Astrocyte (in vitro differentiated cells and primary cell): Measurements from ENCODE around the gene TPX2.

Experiments
- EZH2 ChIP-seq: IDR thresholded peaks from 2 replicates; pipeline ENCODE4 v1.6.1; 2012; ENCODE audit warnings: mild to moderate bottlenecking, low read length, inconsistent platforms; ENCODE audit not compliant: insufficient read depth
- TF ChIP-seq, protein P1 (sequence below): IDR thresholded peaks from 2 replicates; pipeline ENCODE4 v1.5.1; 2011; ENCODE audit warnings: low read depth, mild to moderate bottlenecking, inconsistent platforms, low read length, moderate library complexity; ENCODE audit not compliant: insufficient read depth

DNA sequence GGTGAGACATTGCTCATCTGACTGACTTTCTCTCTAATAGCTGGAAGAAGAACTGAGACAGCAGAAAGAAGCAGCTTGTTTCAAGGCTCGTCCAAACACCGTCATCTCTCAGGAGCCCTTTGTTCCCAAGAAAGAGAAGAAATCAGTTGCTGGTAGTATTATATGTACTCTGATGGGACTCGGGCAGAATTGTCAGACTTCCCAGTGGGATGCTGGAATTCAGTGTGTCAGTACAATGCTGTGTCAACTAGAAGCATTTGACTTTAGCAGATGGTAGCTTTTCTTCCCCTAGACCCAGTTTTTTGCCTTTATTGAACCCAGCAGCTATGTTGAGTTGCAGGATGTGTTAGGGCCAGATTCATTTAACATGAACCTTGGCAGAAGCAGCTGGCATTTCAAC is 58.3 kb downstream of the TPX2 start:
- TF ChIP-seq, protein P1, sequence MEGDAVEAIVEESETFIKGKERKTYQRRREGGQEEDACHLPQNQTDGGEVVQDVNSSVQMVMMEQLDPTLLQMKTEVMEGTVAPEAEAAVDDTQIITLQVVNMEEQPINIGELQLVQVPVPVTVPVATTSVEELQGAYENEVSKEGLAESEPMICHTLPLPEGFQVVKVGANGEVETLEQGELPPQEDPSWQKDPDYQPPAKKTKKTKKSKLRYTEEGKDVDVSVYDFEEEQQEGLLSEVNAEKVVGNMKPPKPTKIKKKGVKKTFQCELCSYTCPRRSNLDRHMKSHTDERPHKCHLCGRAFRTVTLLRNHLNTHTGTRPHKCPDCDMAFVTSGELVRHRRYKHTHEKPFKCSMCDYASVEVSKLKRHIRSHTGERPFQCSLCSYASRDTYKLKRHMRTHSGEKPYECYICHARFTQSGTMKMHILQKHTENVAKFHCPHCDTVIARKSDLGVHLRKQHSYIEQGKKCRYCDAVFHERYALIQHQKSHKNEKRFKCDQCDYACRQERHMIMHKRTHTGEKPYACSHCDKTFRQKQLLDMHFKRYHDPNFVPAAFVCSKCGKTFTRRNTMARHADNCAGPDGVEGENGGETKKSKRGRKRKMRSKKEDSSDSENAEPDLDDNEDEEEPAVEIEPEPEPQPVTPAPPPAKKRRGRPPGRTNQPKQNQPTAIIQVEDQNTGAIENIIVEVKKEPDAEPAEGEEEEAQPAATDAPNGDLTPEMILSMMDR, result no peak
- no peak for TF ChIP-seq EZH2
